ENCODE measurements around the gene NDUFS3. TPM values are rescaled to one million over a fixed set of nuclear protein-coding genes. Genes with fewer than 3 reads are reported as not detected.

Gene NDUFS3
- total and polyA plus RNA-seq, 2 of the 13 experiments (the other 11 are each of a cell fraction or from before 2014, with no cell fraction given) = 151 to 184 TPM

DNA sequence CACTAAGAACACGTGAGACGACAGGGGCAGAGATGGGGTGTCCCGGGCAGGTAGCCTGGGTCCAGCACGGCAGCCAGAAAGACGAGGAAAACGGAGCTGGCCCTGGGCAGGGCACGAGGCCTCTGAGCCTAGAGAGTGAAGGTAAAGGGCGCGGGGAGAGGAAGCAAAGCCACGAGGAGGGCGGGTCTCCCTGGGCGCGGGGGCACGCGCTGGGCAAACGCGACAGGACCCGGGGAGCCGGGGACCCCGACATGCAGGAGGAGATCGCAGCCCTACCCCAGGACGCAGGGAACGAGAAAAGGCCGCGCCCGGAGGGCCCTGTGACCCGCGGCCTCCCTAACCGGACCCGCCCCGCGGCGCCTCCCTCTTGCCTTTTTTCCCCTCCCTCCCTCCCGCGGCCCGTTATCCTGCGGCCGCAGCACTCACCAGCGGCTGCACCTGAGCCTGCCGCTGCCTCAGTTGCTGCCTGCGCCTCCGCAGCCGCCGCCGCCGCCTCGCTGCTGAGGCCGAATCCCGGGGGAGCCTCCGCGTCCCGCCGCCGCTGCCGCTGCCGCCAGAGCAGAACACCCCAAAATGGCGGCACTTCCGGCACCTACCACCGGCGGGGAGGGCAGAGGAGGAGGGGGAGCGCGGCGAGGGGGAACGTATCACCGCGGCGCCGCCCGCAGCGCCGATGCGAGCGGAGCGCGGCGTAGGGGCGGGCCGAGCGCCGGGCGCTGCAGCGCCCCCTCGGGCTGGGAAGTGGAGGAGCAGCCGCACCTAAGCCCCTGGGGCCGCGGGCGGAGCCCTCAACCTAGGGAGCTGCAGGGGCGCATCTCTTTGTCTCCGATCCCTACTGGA is 26.1 kb upstream of the NDUFS3 start, which contains the start of gene CELF1 (continued):
- TF ChIP-seq, protein P1, sequence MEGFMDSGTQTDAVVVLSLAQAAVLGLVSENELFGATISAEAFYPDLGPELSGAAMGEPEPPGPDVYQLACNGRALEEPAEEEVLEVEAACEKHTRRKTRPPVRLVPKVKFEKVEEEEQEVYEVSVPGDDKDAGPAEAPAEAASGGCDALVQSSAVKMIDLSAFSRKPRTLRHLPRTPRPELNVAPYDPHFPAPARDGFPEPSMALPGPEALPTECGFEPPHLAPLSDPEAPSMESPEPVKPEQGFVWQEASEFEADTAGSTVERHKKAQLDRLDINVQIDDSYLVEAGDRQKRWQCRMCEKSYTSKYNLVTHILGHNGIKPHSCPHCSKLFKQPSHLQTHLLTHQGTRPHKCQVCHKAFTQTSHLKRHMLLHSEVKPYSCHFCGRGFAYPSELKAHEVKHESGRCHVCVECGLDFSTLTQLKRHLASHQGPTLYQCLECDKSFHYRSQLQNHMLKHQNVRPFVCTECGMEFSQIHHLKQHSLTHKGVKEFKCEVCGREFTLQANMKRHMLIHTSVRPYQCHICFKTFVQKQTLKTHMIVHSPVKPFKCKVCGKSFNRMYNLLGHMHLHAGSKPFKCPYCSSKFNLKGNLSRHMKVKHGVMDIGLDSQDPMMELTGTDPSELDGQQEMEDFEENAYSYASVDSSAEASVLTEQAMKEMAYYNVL (CRISPR knock-in tag; IDR thresholded peaks at IDR 0.05; ENCODE audit: borderline replicate concordance) = no peak
- TF ChIP-seq, protein P2, sequence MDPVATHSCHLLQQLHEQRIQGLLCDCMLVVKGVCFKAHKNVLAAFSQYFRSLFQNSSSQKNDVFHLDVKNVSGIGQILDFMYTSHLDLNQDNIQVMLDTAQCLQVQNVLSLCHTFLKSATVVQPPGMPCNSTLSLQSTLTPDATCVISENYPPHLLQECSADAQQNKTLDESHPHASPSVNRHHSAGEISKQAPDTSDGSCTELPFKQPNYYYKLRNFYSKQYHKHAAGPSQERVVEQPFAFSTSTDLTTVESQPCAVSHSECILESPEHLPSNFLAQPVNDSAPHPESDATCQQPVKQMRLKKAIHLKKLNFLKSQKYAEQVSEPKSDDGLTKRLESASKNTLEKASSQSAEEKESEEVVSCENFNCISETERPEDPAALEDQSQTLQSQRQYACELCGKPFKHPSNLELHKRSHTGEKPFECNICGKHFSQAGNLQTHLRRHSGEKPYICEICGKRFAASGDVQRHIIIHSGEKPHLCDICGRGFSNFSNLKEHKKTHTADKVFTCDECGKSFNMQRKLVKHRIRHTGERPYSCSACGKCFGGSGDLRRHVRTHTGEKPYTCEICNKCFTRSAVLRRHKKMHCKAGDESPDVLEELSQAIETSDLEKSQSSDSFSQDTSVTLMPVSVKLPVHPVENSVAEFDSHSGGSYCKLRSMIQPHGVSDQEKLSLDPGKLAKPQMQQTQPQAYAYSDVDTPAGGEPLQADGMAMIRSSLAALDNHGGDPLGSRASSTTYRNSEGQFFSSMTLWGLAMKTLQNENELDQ (CRISPR knock-in tag; IDR thresholded peaks at IDR 0.05; ENCODE audit: borderline replicate concordance) = no peak
- TF ChIP-seq TBX3 (IDR thresholded peaks at IDR 0.05; ENCODE audit: borderline replicate concordance) = no peak
- peak; percentile 77 for TF ChIP-seq KMT2A (CRISPR knock-in tag; IDR thresholded peaks at IDR 0.05)
- TF ChIP-seq ZNF616 (CRISPR knock-in tag; IDR thresholded peaks at IDR 0.05; ENCODE audit: low read depth) = no peak; the same call in 1 of the 2 replicates
- TF ChIP-seq DNMT1 (CRISPR knock-in tag; IDR thresholded peaks at IDR 0.05) = 0 out of 2 replicates have a peak, but pooled peaks have one; percentile 80
- TF ChIP-seq, protein P3, sequence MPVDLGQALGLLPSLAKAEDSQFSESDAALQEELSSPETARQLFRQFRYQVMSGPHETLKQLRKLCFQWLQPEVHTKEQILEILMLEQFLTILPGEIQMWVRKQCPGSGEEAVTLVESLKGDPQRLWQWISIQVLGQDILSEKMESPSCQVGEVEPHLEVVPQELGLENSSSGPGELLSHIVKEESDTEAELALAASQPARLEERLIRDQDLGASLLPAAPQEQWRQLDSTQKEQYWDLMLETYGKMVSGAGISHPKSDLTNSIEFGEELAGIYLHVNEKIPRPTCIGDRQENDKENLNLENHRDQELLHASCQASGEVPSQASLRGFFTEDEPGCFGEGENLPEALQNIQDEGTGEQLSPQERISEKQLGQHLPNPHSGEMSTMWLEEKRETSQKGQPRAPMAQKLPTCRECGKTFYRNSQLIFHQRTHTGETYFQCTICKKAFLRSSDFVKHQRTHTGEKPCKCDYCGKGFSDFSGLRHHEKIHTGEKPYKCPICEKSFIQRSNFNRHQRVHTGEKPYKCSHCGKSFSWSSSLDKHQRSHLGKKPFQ (CRISPR knock-in tag; IDR thresholded peaks at IDR 0.05; ENCODE audit: insufficient replicate concordance) = no peak
- TF ChIP-seq CREB1 (IDR thresholded peaks at IDR 0.05) = peak; percentile 28; the same call in 1 of the 2 replicates
- TF ChIP-seq CREB1 (CRISPR knock-in tag; IDR thresholded peaks at IDR 0.05) = no peak
- no peak for TF ChIP-seq ZNF12 (CRISPR knock-in tag; IDR thresholded peaks at IDR 0.05)
- TF ChIP-seq, protein P4, sequence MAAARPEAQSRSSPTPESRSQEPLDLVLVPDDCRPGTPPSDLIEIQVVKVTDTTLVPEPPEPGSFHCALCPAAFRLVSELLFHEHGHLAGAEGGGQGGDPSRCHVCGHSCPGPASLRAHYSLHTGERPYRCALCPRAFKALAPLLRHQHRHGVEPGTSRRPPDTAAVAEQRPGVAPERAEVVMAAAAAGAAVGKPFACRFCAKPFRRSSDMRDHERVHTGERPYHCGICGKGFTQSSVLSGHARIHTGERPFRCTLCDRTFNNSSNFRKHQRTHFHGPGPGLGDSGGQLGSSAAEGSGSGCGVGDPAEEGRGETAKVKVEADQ (CRISPR knock-in tag; IDR thresholded peaks at IDR 0.05; ENCODE audit: borderline replicate concordance) = no peak
- no peak for TF ChIP-seq MLLT10 (CRISPR knock-in tag; IDR thresholded peaks at IDR 0.05)
- TF ChIP-seq, protein P5, sequence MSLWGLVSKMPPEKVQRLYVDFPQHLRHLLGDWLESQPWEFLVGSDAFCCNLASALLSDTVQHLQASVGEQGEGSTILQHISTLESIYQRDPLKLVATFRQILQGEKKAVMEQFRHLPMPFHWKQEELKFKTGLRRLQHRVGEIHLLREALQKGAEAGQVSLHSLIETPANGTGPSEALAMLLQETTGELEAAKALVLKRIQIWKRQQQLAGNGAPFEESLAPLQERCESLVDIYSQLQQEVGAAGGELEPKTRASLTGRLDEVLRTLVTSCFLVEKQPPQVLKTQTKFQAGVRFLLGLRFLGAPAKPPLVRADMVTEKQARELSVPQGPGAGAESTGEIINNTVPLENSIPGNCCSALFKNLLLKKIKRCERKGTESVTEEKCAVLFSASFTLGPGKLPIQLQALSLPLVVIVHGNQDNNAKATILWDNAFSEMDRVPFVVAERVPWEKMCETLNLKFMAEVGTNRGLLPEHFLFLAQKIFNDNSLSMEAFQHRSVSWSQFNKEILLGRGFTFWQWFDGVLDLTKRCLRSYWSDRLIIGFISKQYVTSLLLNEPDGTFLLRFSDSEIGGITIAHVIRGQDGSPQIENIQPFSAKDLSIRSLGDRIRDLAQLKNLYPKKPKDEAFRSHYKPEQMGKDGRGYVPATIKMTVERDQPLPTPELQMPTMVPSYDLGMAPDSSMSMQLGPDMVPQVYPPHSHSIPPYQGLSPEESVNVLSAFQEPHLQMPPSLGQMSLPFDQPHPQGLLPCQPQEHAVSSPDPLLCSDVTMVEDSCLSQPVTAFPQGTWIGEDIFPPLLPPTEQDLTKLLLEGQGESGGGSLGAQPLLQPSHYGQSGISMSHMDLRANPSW (CRISPR knock-in tag; IDR thresholded peaks at IDR 0.05; ENCODE audit: borderline replicate concordance) = no peak
- TF ChIP-seq EP300 (IDR thresholded peaks at IDR 0.05; ENCODE audit: low read depth in 2 of 2, low read length in 2 of 2) = no peak
- no peak for TF ChIP-seq EP300 (CRISPR knock-in tag; IDR thresholded peaks at IDR 0.05; ENCODE audit: borderline replicate concordance)
- TF ChIP-seq, protein P6, sequence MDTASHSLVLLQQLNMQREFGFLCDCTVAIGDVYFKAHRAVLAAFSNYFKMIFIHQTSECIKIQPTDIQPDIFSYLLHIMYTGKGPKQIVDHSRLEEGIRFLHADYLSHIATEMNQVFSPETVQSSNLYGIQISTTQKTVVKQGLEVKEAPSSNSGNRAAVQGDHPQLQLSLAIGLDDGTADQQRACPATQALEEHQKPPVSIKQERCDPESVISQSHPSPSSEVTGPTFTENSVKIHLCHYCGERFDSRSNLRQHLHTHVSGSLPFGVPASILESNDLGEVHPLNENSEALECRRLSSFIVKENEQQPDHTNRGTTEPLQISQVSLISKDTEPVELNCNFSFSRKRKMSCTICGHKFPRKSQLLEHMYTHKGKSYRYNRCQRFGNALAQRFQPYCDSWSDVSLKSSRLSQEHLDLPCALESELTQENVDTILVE (CRISPR knock-in tag; IDR thresholded peaks at IDR 0.05) = peak; percentile 93; the same call in 1 of the 2 replicates
- no peak for TF ChIP-seq MEIS1 (CRISPR knock-in tag; IDR thresholded peaks at IDR 0.05; ENCODE audit: borderline replicate concordance)

Measured in HepG2 (cell line).